Fibroblast of skin of left quadriceps (primary cell): ENCODE measurements around the gene VILL.
"Not testable (repeated sequence)": the region's sequence is repeated elsewhere in the genome, so short reads cannot be mapped to it uniquely, and the experiment has no call there.

ENCODE experiments used
- DNase-seq, 2 experiments: peaks; one replicate each; pipeline ENCODE4 v3.0.0-alpha.2; 2013; ENCODE audit warnings: low read depth in 2 of 2

The VILL gene

GRCh38 chr3:37963635-37964034, 27.0 kb upstream of the VILL start:
- no peak for DNase-seq

- DNase-seq, result no peak
Observed at GRCh38 chr3:37964146-37964545, 26.4 kb upstream of the VILL start.

GRCh38 chr3:37964716-37965115, 25.9 kb upstream of the VILL start:
- no peak for DNase-seq

GRCh38 chr3:37967260-37967881, 23.2 kb upstream of the VILL start:
- peak in 1 of 2 experiments; percentile 26 for DNase-seq

GRCh38 chr3:37968199-37968598, 22.4 kb upstream of the VILL start:
- no peak for DNase-seq

GRCh38 chr3:37968813-37969595, 21.6 kb upstream of the VILL start:
- no peak for DNase-seq

- DNase-seq, result no peak
Observed at GRCh38 chr3:37969596-37970100, 20.9 kb upstream of the VILL start.

GRCh38 chr3:37970802-37971201, 19.8 kb upstream of the VILL start:
- no peak for DNase-seq

GRCh38 chr3:37971467-37971866, 19.1 kb upstream of the VILL start:
- no peak for DNase-seq

- not testable (repeated sequence) for DNase-seq
Observed at GRCh38 chr3:37972056-37972455, 18.5 kb upstream of the VILL start.

GRCh38 chr3:37973246-37974054, 17.1 kb upstream of the VILL start:
- no peak for DNase-seq

- DNase-seq, result peak in 1 of 2 experiments; percentile 26
Observed at GRCh38 chr3:37974121-37975083, 16.2 kb upstream of the VILL start.

- DNase-seq, result no peak
Observed at GRCh38 chr3:37979541-37980461, 10.8 kb upstream of the VILL start.

GRCh38 chr3:37980462-37981347, 9.9 kb upstream of the VILL start:
- no peak for DNase-seq

GRCh38 chr3:37981348-37981664, 9.3 kb upstream of the VILL start:
- no peak for DNase-seq

- no peak for DNase-seq
Observed at GRCh38 chr3:37982331-37982730, 8.3 kb upstream of the VILL start.

- DNase-seq, result no peak
Observed at GRCh38 chr3:37984051-37984450, 6.5 kb upstream of the VILL start.

- DNase-seq, result no peak
Observed at GRCh38 chr3:37984596-37984995, 6.0 kb upstream of the VILL start.

- DNase-seq, result no peak
Observed at GRCh38 chr3:37985637-37986320, 4.8 kb upstream of the VILL start.
